A673 (cell line): ENCODE data around the gene KRT28.

Experiments
- EZH2 ChIP-seq: fragments of 200-600 bp; sonication (generic); IDR thresholded peaks from 2 replicates; pipeline ENCODE4 v1.6.1; 2017; ENCODE audit warnings: borderline replicate concordance, low read depth, mild to moderate bottlenecking, mixed read lengths, antibody characterized with exemption, low read length; ENCODE audit not compliant: poor library complexity, severe bottlenecking
- TF ChIP-seq, protein P1 (sequence below): fragments of 300-800, 200-600 bp; sonication (generic); conservative IDR thresholded peaks from 2 replicates; pipeline ENCODE4 v1.5.1; 2017; ENCODE audit warnings: low read depth, mild to moderate bottlenecking, antibody characterized with exemption, low read length, moderate library complexity, mixed read lengths

GRCh38 chr17:40846515-40847144, 46.9 kb upstream of the KRT28 start:
- TF ChIP-seq, protein P1, sequence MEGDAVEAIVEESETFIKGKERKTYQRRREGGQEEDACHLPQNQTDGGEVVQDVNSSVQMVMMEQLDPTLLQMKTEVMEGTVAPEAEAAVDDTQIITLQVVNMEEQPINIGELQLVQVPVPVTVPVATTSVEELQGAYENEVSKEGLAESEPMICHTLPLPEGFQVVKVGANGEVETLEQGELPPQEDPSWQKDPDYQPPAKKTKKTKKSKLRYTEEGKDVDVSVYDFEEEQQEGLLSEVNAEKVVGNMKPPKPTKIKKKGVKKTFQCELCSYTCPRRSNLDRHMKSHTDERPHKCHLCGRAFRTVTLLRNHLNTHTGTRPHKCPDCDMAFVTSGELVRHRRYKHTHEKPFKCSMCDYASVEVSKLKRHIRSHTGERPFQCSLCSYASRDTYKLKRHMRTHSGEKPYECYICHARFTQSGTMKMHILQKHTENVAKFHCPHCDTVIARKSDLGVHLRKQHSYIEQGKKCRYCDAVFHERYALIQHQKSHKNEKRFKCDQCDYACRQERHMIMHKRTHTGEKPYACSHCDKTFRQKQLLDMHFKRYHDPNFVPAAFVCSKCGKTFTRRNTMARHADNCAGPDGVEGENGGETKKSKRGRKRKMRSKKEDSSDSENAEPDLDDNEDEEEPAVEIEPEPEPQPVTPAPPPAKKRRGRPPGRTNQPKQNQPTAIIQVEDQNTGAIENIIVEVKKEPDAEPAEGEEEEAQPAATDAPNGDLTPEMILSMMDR: no peak
- TF ChIP-seq EZH2: no peak
